Measurements from ENCODE around the gene MACO1.
"Not testable (repeated sequence)": the region's sequence is repeated elsewhere in the genome, so short reads cannot be mapped to it uniquely, and the experiment has no call there.

The MACO1 gene

GRCh38 chr1:25460020-25460419 lies 29.3 kb downstream of the MACO1 start:
- no peak overlapping the region for H3K27ac ChIP-seq (ENCODE audit: low read depth, low read length, severe bottlenecking)
- H3K9me3 ChIP-seq (ENCODE audit: control insufficient read depth, low read length): no peaks in the 10 kb centered on the region
- H3K36me3 ChIP-seq (ENCODE audit: control insufficient read depth, insufficient read depth, low read length): peaks cover 67% of the 10 kb centered on the region
- no peak overlapping the region for H3K4me3 ChIP-seq (ENCODE audit: extremely low read depth, insufficient read depth, low read length, poor library complexity, severe bottlenecking)
- WGBS, 2 experiments (ENCODE audit: insufficient coverage in 2 of 2): 88 to 100% methylated on average over 1 to 2 of the region's 3 CpGs
- H3K4me1 ChIP-seq (ENCODE audit: control insufficient read depth, insufficient read depth, low read length, poor library complexity, severe bottlenecking): no peaks in the 10 kb centered on the region

- not testable (repeated sequence) for H3K27ac ChIP-seq (ENCODE audit: low read depth, low read length, severe bottlenecking); H3K9me3 ChIP-seq (ENCODE audit: control insufficient read depth, low read length); H3K4me1 ChIP-seq (ENCODE audit: control insufficient read depth, insufficient read depth, low read length, poor library complexity, severe bottlenecking); H3K4me3 ChIP-seq (ENCODE audit: extremely low read depth, insufficient read depth, low read length, poor library complexity, severe bottlenecking)
- H3K36me3 ChIP-seq (ENCODE audit: control insufficient read depth, insufficient read depth, low read length): peaks cover 68% of the 10 kb centered on the region
- no CpG with 5 or more reads among the region's 4 CpGs for WGBS, 2 experiments (ENCODE audit: insufficient coverage in 2 of 2)
Observed at GRCh38 chr1:25460816-25461215, 30.1 kb downstream of the MACO1 start.

GRCh38 chr1:25461849-25462248 lies 31.2 kb downstream of the MACO1 start:
- 100% methylated on average over 1 of the region's 2 CpGs; no CpG with 5 or more reads in 1 of the 2 experiments for WGBS, 2 experiments (ENCODE audit: insufficient coverage in 2 of 2)

GRCh38 chr1:25462732-25463131 lies 32.0 kb downstream of the MACO1 start:
- Histone ChIP-seq H3K4me1 (ENCODE audit: control insufficient read depth, insufficient read depth, low read length, poor library complexity, severe bottlenecking) (no peaks in the 10 kb centered on the region), H3K27ac (ENCODE audit: low read depth, low read length, severe bottlenecking) (no peak overlapping the region), H3K36me3 (ENCODE audit: control insufficient read depth, insufficient read depth, low read length) (peaks cover 52% of the 10 kb centered on the region), H3K4me3 (ENCODE audit: extremely low read depth, insufficient read depth, low read length, poor library complexity, severe bottlenecking) (no peak overlapping the region), H3K9me3 (ENCODE audit: control insufficient read depth, low read length) (no peaks in the 10 kb centered on the region)
- 76 to 90% methylated on average over 1 to 3 of the region's 5 CpGs for WGBS, 2 experiments (ENCODE audit: insufficient coverage in 2 of 2)

More at GRCh38 chr1:25461849-25462248, 31.2 kb downstream of the MACO1 start:
- H3K36me3 ChIP-seq (ENCODE audit: control insufficient read depth, insufficient read depth, low read length): peaks cover 59% of the 10 kb centered on the region
- no peaks in the 10 kb centered on the region for H3K9me3 ChIP-seq (ENCODE audit: control insufficient read depth, low read length)
- H3K4me1 ChIP-seq (ENCODE audit: control insufficient read depth, insufficient read depth, low read length, poor library complexity, severe bottlenecking): no peaks in the 10 kb centered on the region
- H3K27ac ChIP-seq (ENCODE audit: low read depth, low read length, severe bottlenecking): no peak overlapping the region
- no peak overlapping the region for H3K4me3 ChIP-seq (ENCODE audit: extremely low read depth, insufficient read depth, low read length, poor library complexity, severe bottlenecking)

GRCh38 chr1:25467193-25467592 lies 36.5 kb downstream of the MACO1 start:
- no peaks in the 10 kb centered on the region for H3K4me1 ChIP-seq (ENCODE audit: control insufficient read depth, insufficient read depth, low read length, poor library complexity, severe bottlenecking)
- no peak overlapping the region for H3K4me3 ChIP-seq (ENCODE audit: extremely low read depth, insufficient read depth, low read length, poor library complexity, severe bottlenecking)
- no peak overlapping the region for H3K27ac ChIP-seq (ENCODE audit: low read depth, low read length, severe bottlenecking)
- WGBS, 2 experiments (ENCODE audit: insufficient coverage in 2 of 2): 89 to 100% methylated on average over 2 to 3 of the region's 4 CpGs
- H3K36me3 ChIP-seq (ENCODE audit: control insufficient read depth, insufficient read depth, low read length): peaks cover 16% of the 10 kb centered on the region
- H3K9me3 ChIP-seq (ENCODE audit: control insufficient read depth, low read length): no peaks in the 10 kb centered on the region

- Histone ChIP-seq H3K36me3 (ENCODE audit: control insufficient read depth, insufficient read depth, low read length) (peaks cover 12% of the 10 kb centered on the region), H3K4me1 (ENCODE audit: control insufficient read depth, insufficient read depth, low read length, poor library complexity, severe bottlenecking) (no peaks in the 10 kb centered on the region), H3K27ac (ENCODE audit: low read depth, low read length, severe bottlenecking) (peak overlapping the region; percentile 29), H3K9me3 (ENCODE audit: control insufficient read depth, low read length) (no peaks in the 10 kb centered on the region), H3K4me3 (ENCODE audit: extremely low read depth, insufficient read depth, low read length, poor library complexity, severe bottlenecking) (no peak overlapping the region)
- no CpG with 5 or more reads among the region's 1 CpG for WGBS, 2 experiments (ENCODE audit: insufficient coverage in 2 of 2)
Observed at GRCh38 chr1:25467616-25468015, 36.9 kb downstream of the MACO1 start.

- Histone ChIP-seq H3K27ac (ENCODE audit: low read depth, low read length, severe bottlenecking) (peak overlapping the region; percentile 29), H3K9me3 (ENCODE audit: control insufficient read depth, low read length) (no peaks in the 10 kb centered on the region), H3K4me3 (ENCODE audit: extremely low read depth, insufficient read depth, low read length, poor library complexity, severe bottlenecking) (no peak overlapping the region), H3K4me1 (ENCODE audit: control insufficient read depth, insufficient read depth, low read length, poor library complexity, severe bottlenecking) (no peaks in the 10 kb centered on the region), H3K36me3 (ENCODE audit: control insufficient read depth, insufficient read depth, low read length) (peaks cover 10% of the 10 kb centered on the region)
Observed at GRCh38 chr1:25468033-25468432, 37.3 kb downstream of the MACO1 start.

GRCh38 chr1:25469177-25469576 lies 38.5 kb downstream of the MACO1 start:
- Histone ChIP-seq H3K27ac (ENCODE audit: low read depth, low read length, severe bottlenecking) (no peak overlapping the region), H3K4me3 (ENCODE audit: extremely low read depth, insufficient read depth, low read length, poor library complexity, severe bottlenecking) (no peak overlapping the region), H3K36me3 (ENCODE audit: control insufficient read depth, insufficient read depth, low read length) (peaks cover 12% of the 10 kb centered on the region), H3K9me3 (ENCODE audit: control insufficient read depth, low read length) (no peaks in the 10 kb centered on the region), H3K4me1 (ENCODE audit: control insufficient read depth, insufficient read depth, low read length, poor library complexity, severe bottlenecking) (no peaks in the 10 kb centered on the region)
- WGBS, 2 experiments (ENCODE audit: insufficient coverage in 2 of 2): 75 to 100% methylated on average over 1 to 2 of the region's 2 CpGs

GRCh38 chr1:25472471-25472870 lies 41.8 kb downstream of the MACO1 start:
- Histone ChIP-seq H3K27ac (ENCODE audit: low read depth, low read length, severe bottlenecking) (no peak overlapping the region), H3K9me3 (ENCODE audit: control insufficient read depth, low read length) (no peaks in the 10 kb centered on the region), H3K4me1 (ENCODE audit: control insufficient read depth, insufficient read depth, low read length, poor library complexity, severe bottlenecking) (no peaks in the 10 kb centered on the region), H3K4me3 (ENCODE audit: extremely low read depth, insufficient read depth, low read length, poor library complexity, severe bottlenecking) (no peak overlapping the region), H3K36me3 (ENCODE audit: control insufficient read depth, insufficient read depth, low read length) (peaks cover 17% of the 10 kb centered on the region)
- WGBS, 2 experiments (ENCODE audit: insufficient coverage in 2 of 2): 100% methylated on average over 1 to 2 of the region's 4 CpGs

- Histone ChIP-seq H3K9me3 (ENCODE audit: control insufficient read depth, low read length) (no peaks in the 10 kb centered on the region), H3K4me3 (ENCODE audit: extremely low read depth, insufficient read depth, low read length, poor library complexity, severe bottlenecking) (no peak overlapping the region), H3K36me3 (ENCODE audit: control insufficient read depth, insufficient read depth, low read length) (peaks cover 18% of the 10 kb centered on the region), H3K4me1 (ENCODE audit: control insufficient read depth, insufficient read depth, low read length, poor library complexity, severe bottlenecking) (no peaks in the 10 kb centered on the region), H3K27ac (ENCODE audit: low read depth, low read length, severe bottlenecking) (no peak overlapping the region)
- no CpG with 5 or more reads among the region's 1 CpG for WGBS, 2 experiments (ENCODE audit: insufficient coverage in 2 of 2)
Observed at GRCh38 chr1:25473653-25474225, 43.0 kb downstream of the MACO1 start.

GRCh38 chr1:25474439-25475047 lies 43.8 kb downstream of the MACO1 start:
- no peaks in the 10 kb centered on the region for H3K4me1 ChIP-seq (ENCODE audit: control insufficient read depth, insufficient read depth, low read length, poor library complexity, severe bottlenecking)
- H3K27ac ChIP-seq (ENCODE audit: low read depth, low read length, severe bottlenecking): no peak overlapping the region
- H3K4me3 ChIP-seq (ENCODE audit: extremely low read depth, insufficient read depth, low read length, poor library complexity, severe bottlenecking): no peak overlapping the region
- peaks cover 20% of the 10 kb centered on the region for H3K36me3 ChIP-seq (ENCODE audit: control insufficient read depth, insufficient read depth, low read length)
- 75 to 96% methylated on average over 3 to 4 of the region's 5 CpGs for WGBS, 2 experiments (ENCODE audit: insufficient coverage in 2 of 2)
- H3K9me3 ChIP-seq (ENCODE audit: control insufficient read depth, low read length): no peaks in the 10 kb centered on the region
